CD4-positive, alpha-beta T cell treated with Interferon gamma for 1 hour (primary cell): Measurements from ENCODE around the gene CCR9.

ENCODE experiments used
- DNase-seq: peaks from one replicate; pipeline ENCODE4 v3.0.0-alpha.2; 2020

Gene CCR9

DNA sequence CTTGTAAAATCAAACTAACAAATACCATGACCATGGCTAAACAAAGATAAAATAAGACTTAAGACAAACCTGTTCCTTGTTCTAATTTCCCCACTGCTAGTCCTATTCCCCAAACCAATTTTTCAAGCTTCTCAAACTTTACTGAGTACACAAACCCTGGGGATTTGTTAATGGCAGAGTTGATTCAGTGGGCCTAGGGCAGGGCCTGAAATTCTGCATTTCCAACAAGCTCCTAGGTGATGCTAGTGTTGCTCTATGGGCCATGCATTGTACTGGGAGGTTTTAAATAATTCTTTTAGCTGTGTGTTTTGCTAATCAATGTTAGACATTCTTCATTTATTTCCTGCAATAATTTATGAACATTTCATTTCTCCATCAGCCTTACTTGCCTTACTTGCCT, 13.3 kb upstream of the CCR9 start:
- no peak for DNase-seq

DNA sequence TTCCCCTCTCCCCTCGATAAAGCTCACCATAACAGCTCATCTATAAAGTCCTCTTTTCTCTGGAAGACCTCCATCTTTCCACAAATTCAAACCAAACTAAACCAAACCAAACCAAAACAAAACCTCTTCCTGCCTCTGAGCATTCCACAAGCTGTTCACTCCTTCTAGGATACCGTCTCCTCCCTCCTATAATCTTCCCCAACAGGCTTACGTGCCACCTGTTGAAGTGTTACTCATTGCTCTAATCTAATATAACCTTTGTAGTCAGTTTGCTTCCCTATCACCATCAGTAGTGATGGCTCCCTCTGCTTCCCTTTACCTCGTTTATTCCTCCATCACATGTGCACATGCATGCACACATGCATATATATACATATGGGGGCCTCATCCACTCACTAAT, 12.7 kb upstream of the CCR9 start:
- DNase-seq: no peak

DNA sequence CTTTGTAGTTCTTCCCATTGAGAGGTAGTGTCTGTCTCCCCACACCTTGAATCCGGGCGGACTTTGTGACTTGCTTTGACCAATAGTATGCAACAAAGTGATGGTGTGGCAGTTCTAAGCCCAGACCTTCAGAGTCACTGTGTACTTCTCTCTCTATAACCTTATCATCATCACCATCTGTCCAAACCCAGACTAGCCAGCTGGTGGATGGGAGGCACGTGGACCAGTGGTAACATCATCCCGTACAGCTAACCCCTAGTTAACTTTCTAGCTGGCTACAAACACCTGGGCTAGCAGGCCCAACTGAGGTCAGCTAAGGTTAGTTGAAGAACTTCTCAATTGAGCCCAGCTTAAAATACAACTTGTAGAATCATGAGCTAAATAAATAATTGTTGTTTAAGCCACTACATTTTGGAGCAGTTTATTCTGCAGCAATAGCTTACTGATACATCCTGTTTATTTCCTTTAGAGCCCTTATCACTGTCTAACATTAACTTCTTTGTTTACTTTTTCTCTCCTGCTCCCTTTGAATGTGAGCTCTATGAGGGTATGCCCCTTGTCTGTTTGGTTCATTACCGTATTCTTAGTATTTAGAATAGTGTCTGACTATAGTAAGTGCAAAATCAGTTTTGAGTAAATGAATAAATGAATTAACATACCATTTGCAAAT, 11.5 kb upstream of the CCR9 start:
- DNase-seq: no peak

DNA sequence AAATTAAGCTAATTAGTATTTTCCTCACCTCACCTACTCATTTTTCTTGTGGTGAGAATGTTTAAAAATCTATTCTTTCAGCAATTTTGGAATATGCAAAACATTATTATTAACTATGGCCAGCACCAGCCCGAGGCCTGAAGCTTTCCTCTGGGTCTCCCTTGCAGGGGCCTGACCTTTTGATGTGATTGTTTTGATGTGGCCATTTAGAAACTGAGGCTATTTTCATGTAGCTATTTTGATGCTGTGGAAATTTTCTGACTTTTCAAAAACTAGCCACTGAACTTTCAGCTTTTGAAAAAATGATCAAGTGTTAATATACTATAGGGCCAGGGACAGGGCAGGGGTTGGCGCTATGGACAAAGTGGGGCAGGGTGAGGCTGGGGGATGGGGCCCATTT, 8.2 kb upstream of the CCR9 start:
- DNase-seq: no peak

DNA sequence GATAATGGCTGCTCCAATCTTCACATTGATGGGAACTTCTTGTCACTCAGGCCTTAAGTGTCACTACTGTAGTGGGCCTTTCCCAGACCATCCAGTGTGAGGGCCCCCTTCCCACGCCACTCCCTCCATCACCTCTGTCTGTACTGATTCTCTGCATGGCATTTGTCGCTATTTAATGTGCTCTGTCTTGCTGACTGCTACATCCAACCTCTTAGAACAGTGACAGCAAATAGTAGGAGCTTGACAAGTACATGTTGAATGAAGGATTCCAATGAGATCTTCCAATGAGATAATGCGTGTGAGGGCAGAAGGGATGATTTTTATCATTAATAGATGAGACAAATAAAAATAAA, 5.6 kb upstream of the CCR9 start:
- no peak for DNase-seq

DNA sequence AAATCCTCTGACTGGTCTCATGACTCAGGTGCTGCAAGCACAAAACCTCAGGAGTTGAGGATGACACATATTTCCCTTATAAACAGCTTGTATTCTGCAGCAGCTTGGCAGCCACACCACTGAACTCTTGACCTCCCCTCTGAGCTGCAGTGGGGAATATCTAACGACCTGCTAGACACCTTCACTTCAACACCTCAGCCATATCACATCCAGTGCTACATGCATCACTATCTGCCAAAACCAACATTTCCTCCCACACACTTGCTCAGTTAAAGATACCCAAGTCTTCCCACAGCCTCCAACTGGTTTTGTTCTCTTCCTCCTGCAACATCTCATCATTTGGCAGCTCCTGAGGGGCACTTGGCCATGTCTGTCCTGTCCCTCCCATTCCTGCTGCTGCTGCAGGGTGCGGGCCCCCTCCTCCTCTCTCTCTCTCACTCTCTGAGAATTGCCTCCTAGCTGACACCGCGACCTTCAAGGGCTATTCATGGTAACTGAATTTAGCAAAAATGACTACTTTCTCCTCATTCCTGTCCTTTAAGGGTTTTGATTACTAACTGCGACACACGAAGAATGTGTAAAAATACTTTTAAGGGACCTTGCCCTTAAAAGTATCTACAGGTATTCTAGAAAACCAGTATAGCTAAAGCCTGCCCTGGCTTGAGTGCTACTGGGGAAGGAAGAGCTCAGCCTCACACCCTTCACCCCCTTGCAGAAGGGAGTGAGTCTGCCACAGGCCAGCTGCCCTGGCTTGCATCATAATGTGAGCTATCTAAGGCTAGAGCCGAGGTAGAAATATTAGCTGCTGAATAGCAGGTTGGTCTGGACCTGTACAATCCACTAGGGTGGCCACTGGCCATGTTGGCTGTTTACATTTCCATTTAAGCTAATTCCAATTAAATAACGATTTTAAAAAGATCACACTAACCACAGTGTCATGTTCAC, 5.0 kb upstream of the CCR9 start:
- DNase-seq: peak; percentile 33

DNA sequence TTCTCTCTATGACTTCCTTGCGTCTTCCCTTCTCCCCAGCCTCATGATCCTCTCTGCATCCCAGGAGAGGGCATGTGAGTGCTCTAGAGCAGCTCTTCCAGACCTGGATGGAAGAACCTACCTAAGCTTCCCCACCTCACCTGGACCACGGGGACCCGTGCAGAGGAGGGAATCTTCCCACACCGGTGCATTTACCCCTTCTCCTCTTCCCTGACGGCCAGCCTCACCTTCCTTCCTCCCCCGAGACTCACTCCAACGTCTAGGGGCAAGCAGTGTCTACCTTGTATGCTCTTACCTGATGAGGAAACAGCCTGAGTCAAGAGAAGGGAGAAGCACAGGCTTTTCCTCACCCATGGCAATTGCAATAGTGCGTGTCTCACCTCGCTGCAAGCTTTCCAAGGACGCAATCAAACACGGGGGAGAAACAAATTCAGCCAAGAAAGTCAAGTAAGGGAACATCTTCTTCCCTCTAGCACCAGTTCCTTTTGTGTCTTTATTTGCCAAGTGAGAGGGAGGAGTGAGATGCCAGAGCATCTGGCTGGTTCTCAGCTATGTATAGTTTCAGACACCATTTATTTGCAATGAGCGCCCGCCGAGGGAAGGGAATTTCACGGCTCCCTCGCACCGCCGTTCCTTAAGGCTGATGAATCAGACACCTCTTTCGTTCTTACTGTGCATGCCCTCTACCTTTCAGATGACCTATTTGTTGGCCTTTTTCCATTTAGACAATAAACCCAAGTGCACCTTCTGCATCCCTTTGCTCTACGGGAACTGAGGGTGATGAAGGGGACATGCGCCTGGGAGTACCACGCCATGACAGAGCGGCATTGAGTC, 1.8 kb upstream of the CCR9 start:
- DNase-seq: no peak

DNA sequence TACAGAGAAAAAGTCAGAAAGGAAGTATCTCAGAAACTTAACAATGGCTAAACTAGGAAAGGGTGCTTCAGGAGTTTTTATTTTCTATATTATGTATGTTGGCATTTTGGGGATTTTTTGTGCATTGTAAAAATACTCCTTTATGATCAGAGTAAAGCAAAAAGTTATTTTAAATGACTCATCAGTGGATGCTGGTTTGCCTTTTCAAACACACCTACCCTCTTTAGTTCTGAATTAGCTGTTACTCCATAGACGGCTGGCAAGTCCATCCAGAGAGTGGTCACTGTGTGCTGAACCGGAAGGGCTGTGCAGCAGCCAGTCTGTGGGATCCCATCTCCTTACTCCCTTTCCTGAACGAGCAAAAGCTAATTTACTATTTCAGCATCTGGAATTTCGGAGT, 942 bp downstream of the CCR9 start:
- DNase-seq: no peak

DNA sequence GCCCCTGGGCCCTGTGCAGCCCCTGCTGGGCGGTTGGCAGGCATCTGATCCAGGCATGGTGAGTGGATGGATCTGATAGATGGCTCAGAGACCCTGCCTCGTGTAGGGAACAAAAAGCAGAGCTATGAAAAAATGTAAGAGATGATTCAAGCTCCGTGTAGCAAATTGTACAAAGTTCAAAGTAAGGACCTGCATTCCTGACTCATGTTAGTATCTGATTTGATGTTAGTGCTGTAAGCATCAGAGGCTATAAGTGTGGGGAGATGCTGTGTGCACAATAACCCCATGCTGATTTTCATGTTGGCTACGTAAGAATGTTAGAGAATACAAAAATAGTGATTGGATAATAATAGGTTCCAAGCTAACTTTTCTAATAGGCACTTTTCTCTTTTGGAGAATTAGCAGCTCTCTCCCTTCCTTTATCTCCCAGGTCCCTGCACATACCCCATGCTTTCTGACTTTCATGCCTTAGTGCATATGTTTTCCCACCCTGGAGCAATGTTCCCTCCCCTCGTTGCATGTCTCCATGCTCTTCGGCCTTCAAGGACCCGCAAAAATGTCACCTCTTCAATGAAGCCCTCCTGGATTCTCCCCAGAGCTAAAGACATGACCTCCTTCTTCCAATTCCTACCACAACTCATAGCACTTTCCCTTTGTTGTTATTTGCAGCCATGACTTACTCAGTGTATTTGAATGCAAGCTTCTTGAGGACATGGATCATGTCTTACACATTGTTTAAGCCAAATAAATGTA, 1.6 kb downstream of the CCR9 start:
- no peak for DNase-seq

DNA sequence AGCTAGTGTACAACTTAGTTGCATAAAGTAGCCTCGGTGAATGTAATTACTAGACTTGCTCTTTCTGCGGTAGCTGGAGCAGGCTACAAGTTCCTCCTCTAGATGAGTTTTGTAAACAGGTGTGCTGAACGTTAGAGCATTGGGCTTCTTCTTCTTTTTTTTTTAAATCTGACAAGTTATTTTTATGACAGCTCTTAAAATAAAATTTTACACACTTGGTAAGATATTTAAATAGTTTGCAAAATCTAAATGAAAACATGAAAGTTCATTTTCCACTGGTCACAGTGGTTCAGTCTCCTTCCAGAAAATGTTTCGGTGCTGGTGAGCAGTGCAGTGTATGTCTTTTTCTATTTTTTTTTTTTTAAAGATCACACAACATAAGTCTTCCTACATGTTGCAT, 3.0 kb downstream of the CCR9 start:
- DNase-seq: no peak

DNA sequence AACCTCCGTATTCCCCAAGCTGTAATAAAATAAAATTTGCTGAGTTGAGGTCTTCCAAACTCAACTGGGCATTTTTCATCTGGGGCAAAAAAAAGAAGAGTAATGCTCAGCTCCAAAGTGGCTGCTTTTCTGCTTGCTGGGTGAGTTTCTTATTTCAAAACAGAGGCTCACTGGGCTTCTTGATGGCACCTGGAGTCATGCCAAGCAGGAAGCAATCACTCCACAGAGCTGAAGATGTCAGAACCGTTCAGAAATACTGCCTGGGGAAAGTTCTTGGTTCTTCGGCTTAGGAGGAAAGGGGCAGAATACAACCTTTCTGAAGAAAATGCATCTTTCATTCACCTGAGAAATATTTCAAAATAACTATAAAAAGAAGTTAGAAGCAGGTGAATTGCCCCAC, 4.1 kb downstream of the CCR9 start:
- no peak for DNase-seq

DNA sequence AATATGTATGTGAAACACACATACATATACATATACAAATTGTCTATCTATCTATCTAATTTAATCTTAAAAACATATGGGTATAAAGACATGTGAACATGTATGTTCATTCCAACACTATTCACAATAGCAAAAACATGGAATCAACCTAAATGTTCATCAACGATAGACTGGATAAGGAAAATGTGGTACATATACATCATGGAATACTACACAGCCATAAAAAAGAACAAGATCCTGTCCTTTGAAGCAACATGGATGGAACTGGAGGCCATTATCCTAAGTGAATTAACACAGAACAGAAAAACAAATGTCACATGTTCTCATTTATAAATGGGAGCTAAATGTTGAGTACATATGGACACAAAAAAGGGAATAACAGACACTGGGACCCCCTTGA, 5.8 kb downstream of the CCR9 start:
- DNase-seq: no peak

DNA sequence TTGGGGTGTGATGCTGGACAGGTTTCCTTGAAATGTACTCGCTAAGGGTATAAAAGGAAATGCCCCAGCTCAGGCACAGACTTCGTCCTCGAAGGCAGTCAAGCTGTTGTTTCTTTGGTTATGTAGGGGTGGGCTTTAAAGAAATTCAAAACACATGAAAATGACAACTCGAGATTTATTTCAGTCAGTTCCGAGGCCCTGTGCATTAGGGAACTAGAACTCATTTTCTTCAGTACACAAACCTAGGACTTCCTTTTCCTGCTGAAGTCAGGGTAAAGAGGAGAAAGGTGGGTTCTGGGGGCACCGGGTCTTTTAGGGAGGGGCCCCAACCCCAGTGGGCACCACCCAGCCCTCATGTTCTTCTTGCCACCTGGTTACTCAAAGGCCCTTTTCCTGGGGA, 7.7 kb downstream of the CCR9 start:
- DNase-seq: no peak

DNA sequence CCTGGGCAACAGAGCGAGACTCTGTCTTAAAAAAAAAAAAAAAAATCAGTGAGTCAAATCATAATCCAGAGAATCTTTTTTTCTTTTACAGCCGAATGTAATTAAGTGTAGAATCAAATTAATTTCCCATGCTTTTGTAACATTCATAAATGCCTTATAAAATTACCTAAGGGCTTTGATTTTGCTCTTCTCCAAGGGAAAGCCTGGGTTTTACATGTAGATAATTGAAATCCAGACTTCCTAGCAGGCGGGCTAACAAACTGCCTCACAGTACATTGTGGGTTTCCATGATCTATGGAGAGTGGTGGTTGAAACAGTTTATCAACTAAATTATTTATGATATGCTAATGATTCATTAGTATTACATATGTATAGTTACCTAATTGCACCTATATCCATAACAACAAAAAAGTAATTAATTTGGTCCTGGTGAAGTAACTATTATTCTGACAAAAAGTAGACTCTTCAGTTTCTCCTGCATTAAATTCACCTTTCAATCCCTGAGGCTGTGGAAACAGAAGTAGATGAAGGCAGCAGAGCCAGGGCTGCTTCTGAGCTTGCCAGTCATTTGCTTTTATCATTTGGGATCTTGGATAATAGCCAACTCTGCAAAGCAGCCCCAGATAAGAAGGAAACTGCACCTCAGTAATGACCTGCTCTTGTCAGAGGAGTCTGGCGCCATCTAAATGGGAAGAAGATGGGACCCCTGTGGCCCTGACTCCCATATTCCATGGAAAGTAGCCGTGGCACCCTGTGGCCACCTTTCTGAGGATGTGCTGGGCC, 9.5 kb downstream of the CCR9 start:
- DNase-seq: no peak

DNA sequence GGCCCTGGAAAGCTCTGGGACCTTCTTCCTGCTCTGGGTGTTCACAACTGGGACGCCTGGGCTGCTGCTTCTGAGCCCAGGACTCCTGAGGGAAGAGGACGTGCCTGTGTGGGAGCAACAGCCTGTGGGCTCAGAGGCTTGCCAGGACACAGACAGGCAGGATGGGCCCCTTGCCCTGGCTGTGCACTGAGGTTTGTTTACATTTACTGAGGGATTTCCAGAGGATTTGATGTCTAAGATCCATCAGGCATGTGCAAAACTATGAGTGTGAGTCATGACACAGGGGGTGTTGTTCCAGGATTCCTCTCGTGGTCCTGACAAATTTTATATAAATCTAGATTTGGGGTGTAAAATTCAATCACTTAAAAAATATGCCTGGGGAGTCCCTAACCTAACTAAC, 10.6 kb downstream of the CCR9 start:
- DNase-seq: no peak

DNA sequence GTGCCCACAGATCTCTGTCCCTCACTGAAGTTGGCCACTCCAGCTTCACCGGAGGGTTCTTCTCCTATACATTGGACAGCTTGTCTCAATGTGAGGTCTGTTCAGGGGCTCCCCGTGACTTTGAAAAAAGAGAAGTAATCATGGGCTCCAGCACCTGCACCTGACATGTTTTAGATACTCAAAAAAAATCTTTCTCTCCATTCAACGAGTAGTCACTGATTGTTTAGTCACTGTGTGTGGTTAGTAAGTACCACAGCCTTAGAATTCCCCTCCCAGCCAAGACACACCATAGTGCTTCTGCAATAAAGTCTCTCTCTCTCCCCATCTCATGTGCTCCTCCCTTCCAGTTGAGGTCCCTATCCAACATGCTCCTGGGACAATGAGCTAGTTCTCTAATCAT, 18.6 kb downstream of the CCR9 start:
- no peak for DNase-seq

DNA sequence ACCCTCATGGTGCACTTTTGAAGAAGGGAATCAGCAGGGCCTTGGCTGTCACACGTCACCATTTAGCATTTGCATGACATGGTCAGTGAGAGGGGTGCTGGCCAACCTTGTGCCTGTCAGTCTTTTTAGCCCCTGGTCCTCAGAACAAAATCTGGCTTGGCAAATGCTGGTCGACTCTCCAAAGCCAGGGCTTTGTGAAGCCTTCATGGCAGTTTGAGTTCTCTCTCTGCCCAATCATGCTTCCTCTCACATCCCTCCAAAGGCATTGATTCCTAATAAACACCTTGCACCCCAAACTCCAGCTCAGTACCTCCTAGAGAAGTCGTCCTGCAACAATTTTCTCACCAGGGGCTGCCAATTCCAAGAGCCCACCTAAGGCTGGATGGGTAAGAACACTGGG, 19.4 kb downstream of the CCR9 start:
- DNase-seq: no peak

DNA sequence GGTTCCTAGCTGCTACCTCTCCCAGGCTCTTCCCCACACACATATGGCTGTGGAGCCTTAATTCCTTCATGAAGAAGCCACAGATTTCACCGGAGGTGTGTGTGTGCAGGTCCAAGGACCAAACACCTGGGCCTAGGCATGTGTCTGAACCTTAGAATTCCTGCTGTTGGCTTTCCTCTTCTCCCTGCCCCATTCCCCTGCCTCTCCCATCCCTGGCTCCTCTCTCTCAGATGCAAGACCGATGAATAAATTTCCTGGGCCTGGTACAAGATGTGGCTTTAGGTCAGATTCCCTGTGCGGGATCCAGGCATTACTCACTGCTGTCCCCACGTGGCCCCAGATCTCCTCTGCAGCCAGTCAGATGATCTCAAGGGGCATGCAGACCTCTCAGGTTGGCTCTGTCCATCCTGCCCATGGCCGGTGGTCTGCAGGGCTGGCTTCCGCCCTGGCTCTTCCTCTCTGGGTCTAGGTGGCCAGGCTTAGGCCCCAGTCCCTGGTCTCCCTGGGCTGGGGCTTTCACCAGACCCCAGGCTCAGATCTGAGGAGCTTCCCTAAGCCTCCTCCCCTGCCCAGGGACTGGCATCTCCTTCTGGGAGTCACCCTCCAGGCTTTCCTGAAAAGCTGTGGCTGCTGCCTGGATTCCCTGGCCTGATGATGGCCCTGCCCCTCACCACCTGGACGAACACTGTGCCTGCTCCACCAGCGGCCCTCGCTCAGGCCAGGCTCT, 20.5 kb downstream of the CCR9 start:
- no peak for DNase-seq

DNA sequence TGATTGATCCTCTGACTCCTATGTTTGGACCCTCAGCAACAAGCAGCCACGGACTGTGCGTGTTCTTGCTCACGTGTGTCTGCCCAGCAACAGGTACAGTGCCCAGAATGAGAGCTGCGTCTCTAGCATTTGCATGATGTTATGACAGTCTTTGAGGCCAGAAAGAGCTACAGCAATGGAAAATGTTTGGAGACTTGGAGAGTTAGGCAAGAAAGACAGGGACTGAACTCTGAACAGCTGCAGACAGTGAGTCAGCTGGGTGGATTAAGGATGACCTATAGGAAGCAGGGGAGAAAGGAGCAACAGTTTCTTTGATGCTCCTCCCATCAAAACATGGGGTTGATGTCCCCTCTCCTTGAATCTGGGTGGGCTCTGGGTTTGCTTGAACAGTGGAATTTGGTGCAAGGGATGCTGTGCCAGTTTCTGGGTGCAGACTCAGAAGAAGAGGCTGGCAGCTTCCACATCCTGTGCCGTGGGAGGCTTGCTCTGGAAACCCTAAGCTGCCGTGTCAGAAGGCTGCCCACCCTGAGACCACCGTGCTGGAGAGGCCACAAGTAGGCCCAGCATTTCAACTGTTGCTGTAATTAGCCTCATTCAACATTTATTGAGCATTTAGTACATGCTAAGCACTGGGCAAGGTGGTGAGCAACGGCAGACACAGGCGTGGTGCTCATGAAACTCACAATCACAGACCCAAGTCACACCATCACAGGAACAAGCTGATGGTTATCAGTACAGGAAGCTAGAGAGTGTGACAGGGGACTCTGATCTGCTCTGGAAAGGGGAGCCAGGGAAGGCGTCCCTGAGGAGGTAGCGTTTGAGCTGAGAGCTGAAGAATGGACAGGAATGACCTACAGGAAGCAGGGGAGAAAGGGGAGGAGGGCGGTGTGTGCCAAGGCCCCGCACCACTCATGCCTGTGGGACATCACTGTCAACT, 21.7 kb downstream of the CCR9 start:
- DNase-seq: no peak

DNA sequence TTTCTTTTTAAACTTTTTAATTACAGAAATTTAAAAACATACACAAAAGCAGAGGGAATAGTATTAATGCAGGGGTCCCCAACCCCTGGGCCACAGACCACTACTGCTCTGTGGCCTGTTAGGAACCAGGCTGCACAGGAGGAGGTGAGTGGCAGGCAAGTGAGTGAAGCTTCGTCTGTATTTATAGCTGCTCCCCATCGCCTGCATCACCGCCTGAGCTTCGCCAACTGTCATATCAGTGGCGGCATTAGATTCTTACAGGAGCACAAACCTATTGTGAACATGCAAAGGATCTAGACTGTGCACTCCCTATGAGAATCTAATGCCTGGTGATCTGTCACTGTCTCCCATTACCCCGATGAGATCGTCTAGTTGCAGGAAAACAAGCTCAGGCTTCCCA, 22.4 kb downstream of the CCR9 start:
- DNase-seq: no peak
